Subcutaneous abdominal adipose tissue (tissue), 5 donors: ENCODE measurements around the gene NCKAP5.

Experiments
- H3K27ac ChIP-seq: one replicate; pipeline ENCODE4 v1.7.0; 2013; ENCODE audit warnings: low read depth, mild to moderate bottlenecking, inconsistent platforms, low read length, moderate library complexity
- H3K27me3 ChIP-seq, 5 donors: one replicate each; pipeline ENCODE4 v1.7.0; 2013; ENCODE audit warnings: low read length in 5 of 5, inconsistent platforms in 1 of 5; ENCODE audit not compliant: control insufficient read depth in 5 of 5, insufficient read depth in 4 of 5
- H3K36me3 ChIP-seq, 5 donors: one replicate each; pipeline ENCODE4 v1.7.0; 2013; ENCODE audit warnings: low read length in 5 of 5; ENCODE audit not compliant: control insufficient read depth in 5 of 5, insufficient read depth in 5 of 5
- H3K4me1 ChIP-seq, 5 donors: one replicate each; pipeline ENCODE4 v1.7.0; 2013; ENCODE audit warnings: low read length in 5 of 5, mild to moderate bottlenecking in 3 of 5, moderate library complexity in 1 of 5; ENCODE audit not compliant: control insufficient read depth in 5 of 5, insufficient read depth in 5 of 5
- H3K4me3 ChIP-seq, 5 donors: one replicate each; pipeline ENCODE4 v1.7.0; 2013; ENCODE audit warnings: low read length in 5 of 5, low read depth in 1 of 5
- H3K9ac ChIP-seq, 5 donors: one replicate each; pipeline ENCODE4 v1.7.0; 2013; ENCODE audit warnings: low read length in 5 of 5, mild to moderate bottlenecking in 4 of 5, moderate library complexity in 3 of 5
- H3K9me3 ChIP-seq, 5 donors: one replicate each; pipeline ENCODE4 v1.7.0; 2013; ENCODE audit warnings: low read length in 5 of 5; ENCODE audit not compliant: control insufficient read depth in 5 of 5
- donor health status: healthy.
- donor health status: healthy.
- donor health status: healthy.
- donor health status: healthy.
- donor health status: healthy.

NCKAP5 gene

DNA sequence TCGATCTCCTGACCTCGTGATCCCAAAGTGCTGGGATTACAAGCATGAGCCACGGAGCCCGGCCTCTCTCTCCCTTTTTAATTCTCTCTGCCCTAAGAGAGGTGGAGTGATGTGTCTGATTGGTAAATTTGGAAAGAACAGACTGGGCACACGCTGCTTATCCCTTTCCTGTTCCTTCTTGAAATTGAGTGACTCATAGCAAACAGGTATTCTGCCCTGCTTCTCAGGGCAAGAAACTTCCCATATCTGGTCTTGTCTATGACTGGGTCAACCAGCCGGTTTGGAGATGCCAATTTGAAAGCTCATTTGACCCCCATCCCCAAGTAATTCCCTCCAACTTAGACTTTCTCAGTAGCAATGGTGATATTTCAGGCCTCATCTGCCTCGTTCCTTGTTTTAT, 913.3 kb downstream of the NCKAP5 start:
- H3K27me3 ChIP-seq: peaks cover 0 to 2% (median 0%) of the 10 kb centered on the region in 5 donors
- no peak overlapping the region for H3K4me3 ChIP-seq
- no peak overlapping the region for H3K9ac ChIP-seq
- H3K36me3 ChIP-seq: no peaks in the 10 kb centered on the region
- peaks cover 0 to 3% (median 0%) of the 10 kb centered on the region in 5 donors for H3K4me1 ChIP-seq
- H3K27ac ChIP-seq: no peak overlapping the region
- H3K9me3 ChIP-seq: no peaks in the 10 kb centered on the region

DNA sequence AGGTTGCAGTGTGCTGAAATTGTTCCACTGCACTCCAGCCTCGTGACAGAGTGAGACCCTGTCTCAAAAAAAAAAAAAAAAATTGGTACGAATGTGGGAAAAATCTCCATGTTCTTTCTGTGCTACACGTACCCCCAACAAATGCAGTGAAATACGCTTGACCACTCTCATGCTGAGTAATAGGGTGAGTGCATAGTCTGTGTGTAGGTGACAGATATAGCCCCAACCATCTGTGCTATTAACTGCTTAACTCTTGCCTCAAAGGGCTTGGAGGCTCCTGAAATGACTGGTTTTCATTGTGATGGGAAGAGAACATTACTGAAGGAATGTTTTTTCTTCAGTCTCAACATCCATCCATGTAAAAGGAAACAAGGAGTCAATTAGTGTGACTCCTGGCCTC, 913.9 kb downstream of the NCKAP5 start:
- no peak overlapping the region for H3K9ac ChIP-seq

DNA sequence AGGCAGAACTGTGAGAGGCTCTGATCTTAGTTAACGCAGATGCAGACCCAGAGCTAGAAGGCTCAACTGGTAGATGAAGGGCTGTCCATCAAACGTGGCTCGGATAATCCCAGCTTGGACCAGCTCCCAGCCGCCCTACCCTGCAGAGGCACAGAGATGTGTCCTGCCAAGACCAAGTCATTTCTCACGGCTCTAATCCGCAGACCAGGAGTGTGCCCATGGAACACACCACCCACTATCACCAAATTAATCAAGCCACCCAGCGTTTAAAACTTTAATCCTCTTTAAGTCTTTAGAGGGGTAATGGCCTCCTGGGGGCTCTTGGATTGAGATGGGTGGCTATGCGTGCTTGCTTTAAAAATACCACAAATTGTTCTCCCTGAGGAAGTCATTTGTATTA, 915.8 kb downstream of the NCKAP5 start:
- no peak overlapping the region for H3K27ac ChIP-seq
- no peak overlapping the region for H3K4me3 ChIP-seq
- peaks cover 0 to 4% (median 2%) of the 10 kb centered on the region in 5 donors for H3K27me3 ChIP-seq
- peaks cover 0 to 3% (median 0%) of the 10 kb centered on the region in 5 donors for H3K4me1 ChIP-seq
- H3K9me3 ChIP-seq: no peaks in the 10 kb centered on the region
- no peaks in the 10 kb centered on the region for H3K36me3 ChIP-seq
- no peak overlapping the region for H3K9ac ChIP-seq

More for the DNA sequence above, 913.9 kb downstream of the NCKAP5 start:
- Histone ChIP-seq H3K4me1 (peaks cover 0 to 3% (median 0%) of the 10 kb centered on the region in 5 donors), H3K36me3 (no peaks in the 10 kb centered on the region), H3K27me3 (peaks cover 0 to 2% (median 0%) of the 10 kb centered on the region in 5 donors), H3K9me3 (no peaks in the 10 kb centered on the region), H3K27ac (no peak overlapping the region), H3K4me3 (no peak overlapping the region)

DNA sequence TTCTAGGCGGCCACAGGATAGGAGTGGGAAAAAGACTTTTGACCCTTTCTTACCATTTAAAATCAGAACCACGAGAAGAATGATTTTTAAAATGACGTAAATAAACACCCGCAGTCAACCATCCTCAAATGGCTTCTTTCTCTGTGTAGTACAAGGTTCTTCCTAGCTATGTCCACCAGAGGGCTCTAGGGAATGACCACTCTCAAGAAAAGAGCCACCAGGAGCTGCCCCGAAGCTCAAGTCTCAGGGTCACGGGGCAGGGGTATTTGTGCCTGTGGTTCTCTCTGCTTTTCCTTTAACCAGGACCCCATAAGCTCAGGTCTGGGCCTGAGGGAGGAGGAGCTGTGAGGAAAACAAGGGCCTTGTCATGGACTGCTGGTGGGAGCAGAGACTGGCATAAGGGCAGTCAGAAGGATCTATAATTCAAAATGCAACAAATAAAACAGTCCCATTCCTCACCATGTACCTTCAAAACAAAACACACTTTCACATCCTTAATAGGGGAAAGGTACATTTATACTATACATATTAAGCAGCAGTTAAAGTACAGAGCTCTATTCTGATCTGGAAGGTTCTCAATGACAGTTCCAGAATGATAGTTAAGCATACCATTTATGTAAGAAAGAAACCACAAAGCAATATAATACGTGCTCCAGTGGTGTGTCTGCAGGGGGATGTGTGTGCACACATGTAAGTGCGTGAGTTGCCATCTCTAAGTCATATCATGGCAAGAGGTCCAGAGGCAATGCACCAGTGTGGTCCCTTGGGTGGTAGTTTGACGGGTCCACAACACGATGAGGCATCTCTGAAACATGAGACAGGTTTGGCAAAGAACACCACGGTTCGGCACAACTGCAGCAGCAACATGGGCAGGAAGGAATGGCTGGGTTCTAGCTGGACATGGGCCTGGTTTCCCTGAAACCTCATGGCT, 916.9 kb downstream of the NCKAP5 start:
- Histone ChIP-seq H3K4me1 (peaks cover 0 to 2% (median 0%) of the 10 kb centered on the region in 5 donors), H3K27ac (no peak overlapping the region), H3K4me3 (no peak overlapping the region), H3K27me3 (peaks cover 0 to 4% (median 2%) of the 10 kb centered on the region in 5 donors), H3K9ac (no peak overlapping the region), H3K36me3 (no peaks in the 10 kb centered on the region), H3K9me3 (no peaks in the 10 kb centered on the region)

DNA sequence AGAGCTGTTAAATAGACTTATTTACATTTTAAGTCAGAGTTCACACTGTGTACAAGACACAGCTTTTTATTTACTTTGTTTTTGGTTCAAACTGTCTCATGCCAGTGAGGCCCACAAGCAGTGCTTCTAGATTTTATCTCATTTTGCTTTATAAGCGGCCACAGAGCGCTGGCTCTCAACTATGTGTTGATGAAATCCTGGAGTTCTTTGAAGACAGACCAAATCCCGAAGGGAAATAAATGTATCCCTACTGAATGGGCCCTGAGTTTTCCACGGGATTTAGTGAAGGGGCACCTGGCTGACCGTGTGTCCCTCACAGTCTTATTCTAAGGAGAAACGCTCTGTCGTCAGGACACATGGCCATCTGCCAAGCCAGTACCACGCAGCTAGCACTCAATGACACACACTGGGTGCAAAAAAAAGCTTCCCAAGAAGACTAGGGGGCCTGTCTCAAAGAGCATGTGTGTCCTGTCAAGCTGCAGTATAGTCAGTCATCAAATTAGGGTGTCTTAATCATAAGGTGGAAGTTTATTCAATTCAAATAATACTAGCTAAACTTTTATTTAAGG, 921.6 kb downstream of the NCKAP5 start:
- no peaks in the 10 kb centered on the region for H3K4me1 ChIP-seq
- H3K9me3 ChIP-seq: no peaks in the 10 kb centered on the region
- H3K36me3 ChIP-seq: no peaks in the 10 kb centered on the region
- H3K4me3 ChIP-seq: no peak overlapping the region
- H3K9ac ChIP-seq: no peak overlapping the region
- H3K27ac ChIP-seq: no peak overlapping the region
- H3K27me3 ChIP-seq: peaks cover 0 to 4% (median 0%) of the 10 kb centered on the region in 5 donors

DNA sequence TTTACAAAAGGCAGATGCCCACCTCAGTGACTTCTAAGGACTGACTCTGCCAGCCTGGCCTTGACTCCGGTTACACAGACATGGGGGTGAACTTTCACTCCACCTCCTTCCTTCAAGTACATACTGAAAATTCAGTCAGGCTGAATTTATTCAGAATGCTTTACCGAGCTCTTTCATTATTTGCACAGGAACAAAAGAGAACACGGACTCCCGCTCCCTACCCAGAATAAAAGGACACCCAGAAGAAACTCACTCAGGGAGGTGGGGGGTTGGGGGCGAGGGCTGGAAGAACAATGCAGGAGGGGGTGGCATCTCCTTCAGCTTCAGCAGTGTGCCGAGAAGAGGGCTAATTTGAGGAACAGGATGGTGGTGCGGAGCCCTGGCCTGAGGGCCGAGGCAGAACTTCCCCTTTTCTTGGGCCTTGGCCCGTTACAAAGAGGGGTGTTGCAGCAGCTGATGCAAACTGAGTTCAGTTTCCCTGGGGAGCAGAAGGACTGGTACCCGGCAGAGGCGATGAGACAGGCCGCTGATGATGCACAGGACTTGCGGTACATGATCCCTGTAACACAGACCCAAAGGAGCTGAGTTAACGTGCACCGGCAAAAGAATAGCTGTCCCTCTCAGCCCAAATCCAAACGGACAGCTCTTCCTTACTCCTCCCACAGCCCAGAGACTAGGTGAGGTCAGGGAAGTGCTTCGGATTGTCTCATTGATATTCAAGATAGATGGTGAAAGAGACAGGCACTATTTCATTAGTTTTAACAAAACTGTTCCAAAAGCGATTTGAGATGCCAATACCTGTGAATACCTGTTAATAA, 922.3 kb downstream of the NCKAP5 start:
- H3K27me3 ChIP-seq: peaks cover 0 to 4% (median 0%) of the 10 kb centered on the region in 5 donors
- no peak overlapping the region for H3K4me3 ChIP-seq
- no peaks in the 10 kb centered on the region for H3K36me3 ChIP-seq
- no peaks in the 10 kb centered on the region for H3K9me3 ChIP-seq
- H3K9ac ChIP-seq: no peak overlapping the region
- H3K27ac ChIP-seq: no peak overlapping the region
- no peaks in the 10 kb centered on the region for H3K4me1 ChIP-seq

DNA sequence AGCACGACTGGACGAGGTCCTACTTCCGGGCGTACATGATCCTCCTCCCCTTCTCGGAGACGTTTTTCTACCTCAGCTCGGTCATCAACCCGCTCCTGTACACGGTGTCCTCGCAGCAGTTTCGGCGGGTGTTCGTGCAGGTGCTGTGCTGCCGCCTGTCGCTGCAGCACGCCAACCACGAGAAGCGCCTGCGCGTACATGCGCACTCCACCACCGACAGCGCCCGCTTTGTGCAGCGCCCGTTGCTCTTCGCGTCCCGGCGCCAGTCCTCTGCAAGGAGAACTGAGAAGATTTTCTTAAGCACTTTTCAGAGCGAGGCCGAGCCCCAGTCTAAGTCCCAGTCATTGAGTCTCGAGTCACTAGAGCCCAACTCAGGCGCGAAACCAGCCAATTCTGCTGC, 923.1 kb downstream of the NCKAP5 start:
- Histone ChIP-seq H3K4me3 (peak overlapping the region in 2 of 5 donors; percentile 31 to 35), H3K36me3 (no peaks in the 10 kb centered on the region), H3K4me1 (no peaks in the 10 kb centered on the region), H3K9ac (no peak overlapping the region), H3K9me3 (no peaks in the 10 kb centered on the region), H3K27ac (no peak overlapping the region), H3K27me3 (peaks cover 0 to 4% (median 0%) of the 10 kb centered on the region in 5 donors)

DNA sequence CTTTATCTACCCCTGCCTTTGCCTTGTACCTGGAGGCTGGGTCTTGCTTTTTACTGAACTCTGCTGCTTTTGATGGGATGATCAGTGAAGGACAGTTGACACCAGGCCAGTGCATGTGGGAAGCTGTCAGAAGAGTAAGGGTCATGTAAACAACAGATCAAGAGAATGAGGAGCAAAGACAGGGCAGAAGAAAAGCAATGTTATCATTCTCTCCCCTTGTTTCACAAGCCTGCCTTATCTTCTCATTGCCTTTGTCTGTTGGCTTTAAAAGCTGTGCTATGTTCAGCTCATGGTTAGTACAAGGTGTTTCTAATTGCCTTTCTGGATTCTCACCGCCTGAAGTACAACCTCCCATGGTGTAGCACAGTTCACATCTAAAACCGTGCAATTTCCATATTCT, 925.8 kb downstream of the NCKAP5 start:
- H3K27me3 ChIP-seq: no peaks in the 10 kb centered on the region
- H3K4me1 ChIP-seq: no peaks in the 10 kb centered on the region
- no peaks in the 10 kb centered on the region for H3K36me3 ChIP-seq
- H3K9me3 ChIP-seq: no peaks in the 10 kb centered on the region
- H3K4me3 ChIP-seq: no peak overlapping the region
- no peak overlapping the region for H3K27ac ChIP-seq
- H3K9ac ChIP-seq: no peak overlapping the region

DNA sequence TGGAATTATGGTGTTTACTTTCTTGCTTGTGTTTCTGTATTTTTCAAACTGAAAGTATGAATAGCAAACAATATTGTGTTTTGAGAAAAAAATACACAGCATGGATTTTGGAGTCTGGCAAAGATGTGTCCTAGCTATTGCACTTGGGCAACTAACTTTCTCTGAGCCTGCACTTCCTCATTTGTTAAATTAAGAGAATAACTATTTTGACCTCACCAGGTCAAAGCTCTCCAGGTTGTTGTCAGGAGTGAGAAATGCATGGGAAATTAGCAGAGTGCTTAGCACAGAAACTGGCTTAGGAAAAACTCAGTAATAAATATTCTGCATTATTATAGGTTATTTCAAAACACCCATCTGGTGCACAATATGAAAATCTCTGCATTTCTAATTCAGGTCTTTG, 926.4 kb downstream of the NCKAP5 start:
- Histone ChIP-seq H3K4me3 (no peak overlapping the region), H3K36me3 (no peaks in the 10 kb centered on the region), H3K4me1 (no peaks in the 10 kb centered on the region), H3K9me3 (no peaks in the 10 kb centered on the region), H3K9ac (no peak overlapping the region), H3K27ac (no peak overlapping the region), H3K27me3 (no peaks in the 10 kb centered on the region)
